Thyroid gland (tissue), 4 donors: ENCODE results near the gene ANKRD53.

Source experiments
- CTCF ChIP-seq, 6 experiments: fragments of 200-600 bp in 3 of 6; fragments of 450-650 bp in 3 of 6; sonication (generic) in 3 of 6; IDR thresholded peaks; one replicate each; pipeline ENCODE4 v1.5.1; 2016 to 2019; ENCODE audit warnings: antibody characterized with exemption in 6 of 6, mild to moderate bottlenecking in 2 of 6, inconsistent platforms in 1 of 6, moderate library complexity in 1 of 6
- POLR2A ChIP-seq, 2 donors: fragments of 450-650 bp; IDR thresholded peaks; one replicate each; pipeline ENCODE4 v1.6.1; 2017; ENCODE audit warnings: antibody characterized with exemption in 2 of 2, mild to moderate bottlenecking in 2 of 2, moderate library complexity in 1 of 2

- TF ChIP-seq CTCF (IDR thresholded peaks at IDR 0.05) (no peak), POLR2A (IDR thresholded peaks at IDR 0.05) (no peak)
These were observed 39.2 kb upstream of the ANKRD53 start for GRCh38 chr2:70939001-70939838.
